IMR-90 (cell line): ENCODE measurements around the gene KCNK15. TPM values are rescaled to one million over a fixed set of nuclear protein-coding genes. Genes with fewer than 3 reads are reported as not detected.

Experiments used
- ATAC-seq: fragments of 200-7000 bp; cut with Tn5 transposase; 2 replicates; pipeline ENCODE4 v1.9.1; 2020; ENCODE audit warnings: low read depth, mild to moderate bottlenecking, moderate library complexity
- BruUV-seq: library from RNA; stranded (reverse); fragments of 400-500 nt; replicated peaks from 2 replicates; lab custom pipeline; 2021; lab: Mats Ljungman, UMichigan
- CTCF ChIA-PET: fragments of 300-600 bp; formaldehyde crosslinking; extraction: SDS; loops from one replicate; lab custom pipeline; 2021; ENCODE audit warnings: antibody characterized with exemption; lab: Yijun Ruan, JAX
- POLR2A ChIA-PET: fragments of 300-600 bp; sonication (Branson Sonifier 250); formaldehyde crosslinking; loops from one replicate; lab custom pipeline; 2022; ENCODE audit warnings: antibody characterized with exemption; ENCODE audit not compliant: unreplicated experiment; lab: Charles Lee
- DNase-seq: peaks from one replicate; pipeline ENCODE4 v3.0.0; 2013
- H2AFZ ChIP-seq: replicated peaks from 2 replicates; pipeline ENCODE3; 2013; ENCODE audit warnings: low read length, mild to moderate bottlenecking; ENCODE audit not compliant: poor library complexity
- H2AK5ac ChIP-seq: 2 replicates; pipeline ENCODE4 v1.6.1; 2013; ENCODE audit warnings: low read depth, low read length, inconsistent platforms
- H2AK9ac ChIP-seq: replicated peaks from 2 replicates; pipeline ENCODE3; 2013; ENCODE audit warnings: mild to moderate bottlenecking, low read depth, low read length, moderate library complexity; ENCODE audit not compliant: poor library complexity
- H2BK120ac ChIP-seq: 2 replicates; pipeline ENCODE4 v1.6.1; 2013; ENCODE audit warnings: low read depth, low read length, inconsistent platforms
- H2BK15ac ChIP-seq: 3 replicates; pipeline ENCODE4 v1.6.1; 2013; ENCODE audit warnings: low read depth, low read length, inconsistent platforms
- H2BK20ac ChIP-seq: 2 replicates; pipeline ENCODE4 v1.6.1; 2013; ENCODE audit warnings: low read depth, mild to moderate bottlenecking, inconsistent platforms, low read length, moderate library complexity
- H2BK5ac ChIP-seq: 2 replicates; pipeline ENCODE4 v1.6.1; 2013; ENCODE audit warnings: mild to moderate bottlenecking, low read depth, low read length, inconsistent platforms; ENCODE audit not compliant: poor library complexity, severe bottlenecking
- H3K14ac ChIP-seq: replicated peaks from 2 replicates; pipeline ENCODE4 v1.6.1; 2013; ENCODE audit warnings: low read depth, low read length, inconsistent platforms
- H3K18ac ChIP-seq: 2 replicates; pipeline ENCODE4 v1.6.1; 2013; ENCODE audit warnings: low read depth, low read length, control low read depth
- H3K23ac ChIP-seq: 2 replicates; pipeline ENCODE4 v1.6.1; 2013; ENCODE audit warnings: low read depth, low read length, inconsistent platforms
- H3K27ac ChIP-seq: 2 replicates; pipeline ENCODE4 v1.5.1; 2013; ENCODE audit warnings: mild to moderate bottlenecking, control low read depth, low read length; ENCODE audit not compliant: insufficient read depth
- H3K27me3 ChIP-seq: 2 replicates; pipeline ENCODE4 v1.6.1; 2013; ENCODE audit warnings: low read length; ENCODE audit not compliant: control insufficient read depth, insufficient read depth
- H3K36me3 ChIP-seq: 2 replicates; pipeline ENCODE4 v1.6.1; 2013; ENCODE audit warnings: low read length, mixed read lengths; ENCODE audit not compliant: control insufficient read depth, insufficient read depth
- H3K4ac ChIP-seq: 2 replicates; pipeline ENCODE4 v1.6.1; 2013; ENCODE audit warnings: low read depth, low read length, inconsistent platforms
- H3K4me1 ChIP-seq: 2 replicates; pipeline ENCODE4 v1.6.1; 2013; ENCODE audit warnings: low read length, mixed read lengths; ENCODE audit not compliant: control insufficient read depth, insufficient read depth
- H3K4me2 ChIP-seq: 2 replicates; pipeline ENCODE4 v1.6.1; 2013; ENCODE audit warnings: low read depth, mild to moderate bottlenecking, control low read depth, low read length, moderate library complexity
- H3K4me3 ChIP-seq: 2 replicates; pipeline ENCODE4 v1.5.1; 2013; ENCODE audit warnings: low read depth, mild to moderate bottlenecking, control low read depth, low read length, moderate library complexity; ENCODE audit not compliant: insufficient read depth
- H3K56ac ChIP-seq: 2 replicates; pipeline ENCODE4 v1.6.1; 2013; ENCODE audit warnings: low read length, inconsistent platforms; ENCODE audit not compliant: insufficient read depth; ENCODE audit errors: extremely low read depth
- H3K79me1 ChIP-seq, 2 experiments: 2 replicates each; pipeline ENCODE4 v1.6.1; 2013; ENCODE audit warnings: low read length in 2 of 2, inconsistent platforms in 1 of 2, low read depth in 1 of 2
- H3K9ac ChIP-seq: 2 replicates; pipeline ENCODE4 v1.6.1; 2013; ENCODE audit warnings: low read depth, low read length, control low read depth
- H3K9me1 ChIP-seq: 2 replicates; pipeline ENCODE4 v1.6.1; 2013; ENCODE audit warnings: low read length, inconsistent platforms; ENCODE audit not compliant: insufficient read depth
- H3K9me3 ChIP-seq: 2 replicates; pipeline ENCODE4 v1.6.1; 2013; ENCODE audit warnings: low read length; ENCODE audit not compliant: control insufficient read depth, insufficient read depth
- H4K20me1 ChIP-seq: 2 replicates; pipeline ENCODE4 v1.6.1; 2013; ENCODE audit warnings: low read length, inconsistent platforms; ENCODE audit not compliant: insufficient read depth
- H4K5ac ChIP-seq: 2 replicates; pipeline ENCODE4 v1.6.1; 2013; ENCODE audit warnings: mild to moderate bottlenecking, low read depth, low read length, control low read depth
- H4K8ac ChIP-seq, 2 experiments: 2 replicates each; pipeline ENCODE4 v1.6.1; 2013; ENCODE audit warnings: low read depth in 2 of 2, low read length in 2 of 2, control low read depth in 1 of 2, inconsistent platforms in 1 of 2
- H4K91ac ChIP-seq: 2 replicates; pipeline ENCODE4 v1.6.1; 2013; ENCODE audit warnings: low read depth, low read length, inconsistent platforms; ENCODE audit not compliant: insufficient read depth
- BHLHE40 ChIP-seq: fragments of 150-350 bp; IDR thresholded peaks from 2 replicates; pipeline ENCODE4 v1.6.1; 2016; ENCODE audit warnings: mild to moderate bottlenecking, low read depth, low read length
- CEBPB ChIP-seq: IDR thresholded peaks from 2 replicates; pipeline ENCODE4 v1.6.1; 2012; ENCODE audit warnings: low read depth, low read length, improper control_type of control experiment
- CHD1 ChIP-seq: IDR thresholded peaks from 2 replicates; pipeline ENCODE4 v1.6.1; 2012; ENCODE audit warnings: low read depth, low read length, improper control_type of control experiment
- FOS ChIP-seq: fragments of 150-350 bp; IDR thresholded peaks from 2 replicates; pipeline ENCODE4 v1.6.1; 2016; ENCODE audit warnings: low read depth, low read length
- MAFK ChIP-seq: IDR thresholded peaks from 2 replicates; pipeline ENCODE4 v1.6.1; 2012; ENCODE audit warnings: low read depth, low read length, improper control_type of control experiment
- MAZ ChIP-seq: IDR thresholded peaks from 2 replicates; pipeline ENCODE4 v1.6.1; 2012; ENCODE audit warnings: low read depth, mild to moderate bottlenecking, low read length, improper control_type of control experiment, moderate library complexity, borderline replicate concordance
- MXI1 ChIP-seq: IDR thresholded peaks from 2 replicates; pipeline ENCODE4 v1.6.1; 2012; ENCODE audit warnings: low read depth, mild to moderate bottlenecking, low read length, moderate library complexity, borderline replicate concordance
- NFE2L2 ChIP-seq: fragments of 150-350 bp; IDR thresholded peaks from 2 replicates; pipeline ENCODE4 v1.6.1; 2016; ENCODE audit warnings: low read depth, mild to moderate bottlenecking, low read length
- POLR2A ChIP-seq: IDR thresholded peaks from 2 replicates; pipeline ENCODE4 v1.6.1; 2012; ENCODE audit warnings: mild to moderate bottlenecking, low read depth, low read length
- RAD21 ChIP-seq: IDR thresholded peaks from 2 replicates; pipeline ENCODE4 v1.6.1; 2012; ENCODE audit warnings: low read length, improper control_type of control experiment
- RCOR1 ChIP-seq: IDR thresholded peaks from 2 replicates; pipeline ENCODE4 v1.6.1; 2012; ENCODE audit warnings: mild to moderate bottlenecking, low read length, improper control_type of control experiment; ENCODE audit not compliant: insufficient replicate concordance
- RFX5 ChIP-seq: IDR thresholded peaks from 2 replicates; pipeline ENCODE4 v1.8.0; 2012; ENCODE audit warnings: low read depth, mild to moderate bottlenecking, low read length, moderate library complexity
- SMC3 ChIP-seq: fragments of 150-350 bp; IDR thresholded peaks from 2 replicates; pipeline ENCODE4 v1.6.1; 2016; ENCODE audit warnings: low read depth, mild to moderate bottlenecking, antibody characterized with exemption, low read length, moderate library complexity
- WGBS, 2 experiments: methylation state at CpG; one replicate each; pipeline versions ENCODE4 v1.1.5 to v1.1.7; 2013; ENCODE audit warnings: missing lambda C conversion rate in 2 of 2; ENCODE audit not compliant: insufficient read length in 1 of 2; ENCODE audit errors: extremely low coverage in 2 of 2; 5-methylcytosine and 5-hydroxymethylcytosine counted together
- dilution Hi-C: fragments of 300-500 bp; cut with HindIII; formaldehyde crosslinking; loops from one replicate; pipeline ENCODE4 v1.14.3; 2018; ENCODE audit warnings: low sequenced_read_pairs; ENCODE audit not compliant: unreplicated experiment
- in situ Hi-C: fragments of 300-500 bp; cut with MboI; formaldehyde crosslinking; loops from 3 replicates; pipeline ENCODE4 v1.14.3; 2019; ENCODE audit warnings: low sequenced_read_pairs, inconsistent platforms, mixed read lengths
- intact Hi-C: fragments of 100-400 bp; cut with micrococcal nuclease; formaldehyde crosslinking; loops from 2 replicates; pipeline ENCODE4 v1.10.0; 2022
- polyA plus RNA-seq, 3 experiments: library from polyadenylated mRNA; depleted of rRNA; stranded (reverse); fragments of >200 nt; gene quantifications; 2 replicates each; pipeline ENCODE4 v1.2.3, GENCODE V29; 2012; ENCODE audit warnings: low replicate concordance in 1 of 3
- total RNA-seq: library from RNA; depleted of rRNA; stranded (reverse); fragments of >200 nt; gene quantifications from 2 replicates; pipeline ENCODE4 v1.2.3, GENCODE V29; 2012
- TF ChIP-seq, protein P1 (sequence below): fragments of 150-350 bp; IDR thresholded peaks from 2 replicates; pipeline ENCODE4 v1.6.1; 2016; ENCODE audit warnings: low read depth, mild to moderate bottlenecking, low read length, moderate library complexity, borderline replicate concordance
- TF ChIP-seq, protein P2 (sequence below): conservative IDR thresholded peaks from 2 replicates; pipeline ENCODE4 v1.5.1; 2012; ENCODE audit warnings: mild to moderate bottlenecking, low read depth, low read length, improper control_type of control experiment
- TF ChIP-seq, protein P3 (sequence below): fragments of 150-350 bp; IDR thresholded peaks from 2 replicates; pipeline ENCODE4 v1.6.1; 2017; ENCODE audit warnings: mild to moderate bottlenecking, antibody characterized with exemption, low read length, low read depth

KCNK15 gene
- total and polyA plus RNA-seq, 2 of the 4 experiments (the other 2 are of a cell fraction): not detected

DNA sequence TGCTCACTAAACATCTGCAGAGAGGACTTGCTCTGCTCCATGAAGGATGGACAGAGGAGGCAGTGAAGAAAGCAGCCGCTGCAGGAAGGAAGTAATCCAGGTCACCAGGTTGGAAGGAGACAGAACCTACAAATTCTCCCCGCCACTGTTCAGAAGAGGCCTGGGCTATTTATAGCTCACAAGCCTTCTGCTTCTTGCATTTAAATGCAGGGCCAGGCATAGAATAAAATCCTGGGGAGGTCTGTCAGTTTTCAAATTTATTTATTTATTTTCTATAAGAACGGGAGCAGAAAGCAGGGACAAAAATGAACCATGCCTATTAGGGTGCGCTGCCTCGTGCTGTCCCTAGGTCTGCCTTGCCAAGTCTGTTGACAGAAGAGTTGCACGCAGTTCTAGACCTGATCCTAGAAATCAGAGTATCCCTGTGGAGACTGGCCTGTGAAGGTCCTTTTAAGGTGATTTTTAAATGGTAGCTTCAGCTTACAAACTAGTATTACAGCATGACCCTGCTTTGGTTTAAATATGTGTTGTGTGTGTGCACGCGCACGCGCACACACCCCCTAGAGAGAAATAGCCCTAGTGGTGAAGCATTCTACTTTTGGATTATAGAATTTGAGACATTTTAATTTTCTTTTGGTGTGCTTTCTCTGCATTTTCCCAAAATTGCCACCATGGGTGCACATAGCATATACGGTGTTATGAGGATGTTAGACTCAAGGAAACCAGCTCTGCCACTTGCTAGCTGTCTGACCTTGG lies 45.2 kb downstream of the KCNK15 start:
- no peaks in the 10 kb centered on the region for H4K20me1 ChIP-seq
- H3K27me3 ChIP-seq: peaks cover 8% of the 10 kb centered on the region
- no peak for ATAC-seq
- no peak overlapping the region for H3K18ac ChIP-seq
- no peak overlapping the region for H3K27ac ChIP-seq
- H3K23ac ChIP-seq: no peak overlapping the region
- intact Hi-C loops: no loop called here
- H2BK20ac ChIP-seq: no peak overlapping the region
- no peak overlapping the region for H3K14ac ChIP-seq
- H2BK120ac ChIP-seq: no peak overlapping the region
- no peaks in the 10 kb centered on the region for H3K36me3 ChIP-seq
- H3K4me3 ChIP-seq: no peak overlapping the region
- no peak overlapping the region for H2AFZ ChIP-seq
- dilution Hi-C loops: no loop called here
- no peak overlapping the region for H4K8ac ChIP-seq
- no peak for TF ChIP-seq SMC3
- no peak for TF ChIP-seq CEBPB
- no peak for TF ChIP-seq RCOR1
- TF ChIP-seq CHD1: no peak
- no peak for TF ChIP-seq RAD21
- TF ChIP-seq RFX5: no peak
- no peak for TF ChIP-seq MAZ
- TF ChIP-seq, protein P1, sequence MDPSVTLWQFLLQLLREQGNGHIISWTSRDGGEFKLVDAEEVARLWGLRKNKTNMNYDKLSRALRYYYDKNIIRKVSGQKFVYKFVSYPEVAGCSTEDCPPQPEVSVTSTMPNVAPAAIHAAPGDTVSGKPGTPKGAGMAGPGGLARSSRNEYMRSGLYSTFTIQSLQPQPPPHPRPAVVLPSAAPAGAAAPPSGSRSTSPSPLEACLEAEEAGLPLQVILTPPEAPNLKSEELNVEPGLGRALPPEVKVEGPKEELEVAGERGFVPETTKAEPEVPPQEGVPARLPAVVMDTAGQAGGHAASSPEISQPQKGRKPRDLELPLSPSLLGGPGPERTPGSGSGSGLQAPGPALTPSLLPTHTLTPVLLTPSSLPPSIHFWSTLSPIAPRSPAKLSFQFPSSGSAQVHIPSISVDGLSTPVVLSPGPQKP: no peak
- TF ChIP-seq, protein P2, sequence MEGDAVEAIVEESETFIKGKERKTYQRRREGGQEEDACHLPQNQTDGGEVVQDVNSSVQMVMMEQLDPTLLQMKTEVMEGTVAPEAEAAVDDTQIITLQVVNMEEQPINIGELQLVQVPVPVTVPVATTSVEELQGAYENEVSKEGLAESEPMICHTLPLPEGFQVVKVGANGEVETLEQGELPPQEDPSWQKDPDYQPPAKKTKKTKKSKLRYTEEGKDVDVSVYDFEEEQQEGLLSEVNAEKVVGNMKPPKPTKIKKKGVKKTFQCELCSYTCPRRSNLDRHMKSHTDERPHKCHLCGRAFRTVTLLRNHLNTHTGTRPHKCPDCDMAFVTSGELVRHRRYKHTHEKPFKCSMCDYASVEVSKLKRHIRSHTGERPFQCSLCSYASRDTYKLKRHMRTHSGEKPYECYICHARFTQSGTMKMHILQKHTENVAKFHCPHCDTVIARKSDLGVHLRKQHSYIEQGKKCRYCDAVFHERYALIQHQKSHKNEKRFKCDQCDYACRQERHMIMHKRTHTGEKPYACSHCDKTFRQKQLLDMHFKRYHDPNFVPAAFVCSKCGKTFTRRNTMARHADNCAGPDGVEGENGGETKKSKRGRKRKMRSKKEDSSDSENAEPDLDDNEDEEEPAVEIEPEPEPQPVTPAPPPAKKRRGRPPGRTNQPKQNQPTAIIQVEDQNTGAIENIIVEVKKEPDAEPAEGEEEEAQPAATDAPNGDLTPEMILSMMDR: no peak
- TF ChIP-seq BHLHE40: no peak
- TF ChIP-seq MXI1: no peak
- TF ChIP-seq FOS: no peak
- no peak for TF ChIP-seq POLR2A
- TF ChIP-seq, protein P3, sequence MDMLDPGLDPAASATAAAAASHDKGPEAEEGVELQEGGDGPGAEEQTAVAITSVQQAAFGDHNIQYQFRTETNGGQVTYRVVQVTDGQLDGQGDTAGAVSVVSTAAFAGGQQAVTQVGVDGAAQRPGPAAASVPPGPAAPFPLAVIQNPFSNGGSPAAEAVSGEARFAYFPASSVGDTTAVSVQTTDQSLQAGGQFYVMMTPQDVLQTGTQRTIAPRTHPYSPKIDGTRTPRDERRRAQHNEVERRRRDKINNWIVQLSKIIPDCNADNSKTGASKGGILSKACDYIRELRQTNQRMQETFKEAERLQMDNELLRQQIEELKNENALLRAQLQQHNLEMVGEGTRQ: no peak
- no peak for TF ChIP-seq MAFK
- no peak for TF ChIP-seq NFE2L2
- H3K4me2 ChIP-seq: no peak overlapping the region
- no peaks in the 10 kb centered on the region for H3K4me1 ChIP-seq
- POLR2A ChIA-PET: no interaction called here
- no peak overlapping the region for H3K9ac ChIP-seq
- H3K56ac ChIP-seq: no peak overlapping the region
- no peak overlapping the region for H3K4ac ChIP-seq
- DNase-seq: no peak
- BruUV-seq: no TSS peak
- CTCF ChIA-PET: interaction anchor here (1.2 kb wide), 1 partner anchor 43 kb away, joined by 4 read pairs; no protein-coding TSS in a partner anchor
- WGBS, 2 experiments: 90% methylated on average over 2 of the region's 11 CpGs; no CpG with 5 or more reads in 1 of the 2 experiments
- no peak overlapping the region for H2BK15ac ChIP-seq
- in situ Hi-C loops: no loop called here
- H2BK5ac ChIP-seq: no peak overlapping the region
- no peak overlapping the region for H4K5ac ChIP-seq
- H3K9me3 ChIP-seq: no peaks in the 10 kb centered on the region
- no peak overlapping the region for H2AK9ac ChIP-seq
- no peaks in the 10 kb centered on the region for H3K79me1 ChIP-seq
- H3K9me1 ChIP-seq: no peaks in the 10 kb centered on the region
- no peak overlapping the region for H4K91ac ChIP-seq
- H2AK5ac ChIP-seq: no peak overlapping the region
